PC-9 (cell line): ENCODE results near the gene TAMM41. TPM values are rescaled to one million over a fixed set of nuclear protein-coding genes. Genes with fewer than 3 reads are reported as not detected.

Experiments
- BruUV-seq: library from RNA; stranded (reverse); fragments of 400-500 nt; replicated peaks from 2 replicates; lab custom pipeline; 2021; lab: Mats Ljungman, UMichigan
- CTCF ChIA-PET: fragments of 300-600 bp; sonication (Branson Sonifier 250); formaldehyde crosslinking; loops from one replicate; lab custom pipeline; 2022; ENCODE audit warnings: antibody characterized with exemption; lab: Charles Lee
- POLR2A ChIA-PET: fragments of 300-600 bp; sonication (Branson Sonifier 250); formaldehyde crosslinking; loops from one replicate; lab custom pipeline; 2022; ENCODE audit warnings: antibody characterized with exemption; ENCODE audit not compliant: unreplicated experiment; lab: Charles Lee
- DNase-seq, 2 experiments: peaks; one replicate each; pipeline versions ENCODE4 v3.0.0 to v3.0.0-alpha.2; 2015 to 2022; ENCODE audit warnings: mixed read lengths in 1 of 2
- H2AFZ ChIP-seq: fragments of 200-600 bp; sonication (generic); 2 replicates; pipeline ENCODE4 v1.8.1; 2017; ENCODE audit warnings: antibody characterized with exemption
- H3F3A ChIP-seq: fragments of 200-600 bp; sonication (generic); 2 replicates; pipeline ENCODE4 v1.8.1; 2017; ENCODE audit warnings: antibody characterized with exemption, mild to moderate bottlenecking, low read depth; ENCODE audit not compliant: insufficient read depth
- H3K27ac ChIP-seq: fragments of 200-600 bp; sonication (generic); 2 replicates; pipeline ENCODE4 v1.6.1; 2016; ENCODE audit warnings: mixed run types
- H3K27me3 ChIP-seq: fragments of 200-600 bp; sonication (generic); 2 replicates; pipeline ENCODE4 v1.6.1; 2016; ENCODE audit warnings: low read depth, mixed run types; ENCODE audit not compliant: insufficient read depth
- H3K36me3 ChIP-seq: fragments of 200-600 bp; sonication (generic); 2 replicates; pipeline ENCODE4 v1.6.1; 2016; ENCODE audit warnings: low read depth, mixed run types
- H3K4me1 ChIP-seq: fragments of 200-600 bp; sonication (generic); replicated peaks from 2 replicates; pipeline ENCODE4 v1.6.1; 2016; ENCODE audit warnings: mixed run types; ENCODE audit not compliant: insufficient read depth
- H3K4me2 ChIP-seq: fragments of 200-600 bp; sonication (generic); 2 replicates; pipeline ENCODE4 v1.6.1; 2017; ENCODE audit warnings: mixed run types
- H3K4me3 ChIP-seq: fragments of 200-600 bp; sonication (generic); 2 replicates; pipeline ENCODE4 v1.6.1; 2016; ENCODE audit warnings: mixed run types
- H3K79me2 ChIP-seq: fragments of 200-600 bp; sonication (generic); 2 replicates; pipeline ENCODE4 v1.6.1; 2017; ENCODE audit warnings: low read depth, mixed run types
- H3K9me2 ChIP-seq: fragments of 200-600 bp; sonication (generic); 2 replicates; pipeline ENCODE4 v1.8.1; 2017; ENCODE audit warnings: mild to moderate bottlenecking; ENCODE audit not compliant: insufficient read depth
- H3K9me3 ChIP-seq: fragments of 200-600 bp; sonication (generic); 2 replicates; pipeline ENCODE4 v1.8.1; 2016; ENCODE audit warnings: low read depth; ENCODE audit not compliant: insufficient read depth
- H4K20me1 ChIP-seq: fragments of 200-600 bp; sonication (generic); 2 replicates; pipeline ENCODE4 v1.8.1; 2017; ENCODE audit not compliant: insufficient read depth
- EZH2 ChIP-seq: fragments of 200-600 bp; sonication (generic); IDR thresholded peaks from 2 replicates; pipeline ENCODE4 v1.8.0; 2017; ENCODE audit warnings: antibody characterized with exemption, low read depth
- intact Hi-C: fragments of 100-400 bp; cut with micrococcal nuclease; formaldehyde crosslinking; loops from one replicate; pipeline ENCODE4 v1.10.0; 2022; ENCODE audit not compliant: unreplicated experiment
- total RNA-seq: library from RNA; stranded (reverse); gene quantifications from 2 replicates; pipeline ENCODE4 v1.2.3, GENCODE V29; 2021
- TF ChIP-seq, protein P1 (sequence below): fragments of 200-600 bp; sonication (generic); conservative IDR thresholded peaks from 2 replicates; pipeline ENCODE4 v1.6.1; 2017; ENCODE audit warnings: mixed run types, antibody characterized with exemption, mild to moderate bottlenecking, moderate library complexity

Gene TAMM41
- total RNA-seq, 1 experiment from 2014 or later: 25.3 TPM

DNA sequence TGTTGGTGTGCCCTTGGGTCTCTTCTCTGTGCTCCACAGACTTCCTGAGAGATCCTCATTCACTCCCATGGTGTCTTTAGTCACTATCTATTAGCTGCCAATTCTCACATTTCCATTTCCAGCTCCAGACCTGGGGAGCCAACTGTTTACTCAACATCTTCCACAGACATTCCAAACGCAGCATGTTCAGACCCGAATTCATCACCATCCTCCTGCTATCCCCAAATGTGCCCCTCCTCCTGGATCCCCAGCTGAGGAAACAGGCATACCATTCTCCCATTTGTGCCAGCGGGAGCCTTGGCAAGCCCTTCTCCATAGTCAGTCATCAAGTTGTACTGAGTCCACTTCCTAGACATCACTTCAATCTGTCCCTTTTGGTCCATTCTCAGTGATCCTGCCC is 67.1 kb downstream of the TAMM41 start:
- Histone ChIP-seq H3K79me2 (no peaks in the 10 kb centered on the region), H4K20me1 (no peaks in the 10 kb centered on the region), H3K27ac (no peak overlapping the region), H3K4me3 (no peak overlapping the region), H2AFZ (no peak overlapping the region), H3K4me2 (no peak overlapping the region), H3K9me3 (no peaks in the 10 kb centered on the region), H3K36me3 (no peaks in the 10 kb centered on the region), H3K4me1 (no peaks in the 10 kb centered on the region), H3K9me2 (no peaks in the 10 kb centered on the region), H3K27me3 (no peaks in the 10 kb centered on the region), H3F3A (peaks cover 4% of the 10 kb centered on the region; the same call in 1 of the 2 replicates)
- BruUV-seq: no TSS peak
- ChIA-PET CTCF (no interaction called here), POLR2A (no interaction called here)
- TF ChIP-seq, protein P1, sequence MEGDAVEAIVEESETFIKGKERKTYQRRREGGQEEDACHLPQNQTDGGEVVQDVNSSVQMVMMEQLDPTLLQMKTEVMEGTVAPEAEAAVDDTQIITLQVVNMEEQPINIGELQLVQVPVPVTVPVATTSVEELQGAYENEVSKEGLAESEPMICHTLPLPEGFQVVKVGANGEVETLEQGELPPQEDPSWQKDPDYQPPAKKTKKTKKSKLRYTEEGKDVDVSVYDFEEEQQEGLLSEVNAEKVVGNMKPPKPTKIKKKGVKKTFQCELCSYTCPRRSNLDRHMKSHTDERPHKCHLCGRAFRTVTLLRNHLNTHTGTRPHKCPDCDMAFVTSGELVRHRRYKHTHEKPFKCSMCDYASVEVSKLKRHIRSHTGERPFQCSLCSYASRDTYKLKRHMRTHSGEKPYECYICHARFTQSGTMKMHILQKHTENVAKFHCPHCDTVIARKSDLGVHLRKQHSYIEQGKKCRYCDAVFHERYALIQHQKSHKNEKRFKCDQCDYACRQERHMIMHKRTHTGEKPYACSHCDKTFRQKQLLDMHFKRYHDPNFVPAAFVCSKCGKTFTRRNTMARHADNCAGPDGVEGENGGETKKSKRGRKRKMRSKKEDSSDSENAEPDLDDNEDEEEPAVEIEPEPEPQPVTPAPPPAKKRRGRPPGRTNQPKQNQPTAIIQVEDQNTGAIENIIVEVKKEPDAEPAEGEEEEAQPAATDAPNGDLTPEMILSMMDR: no peak
- TF ChIP-seq EZH2: no peak
- DNase-seq: no peak
- intact Hi-C loops: loop anchor here (10.0 kb wide), 1 partner anchor 105 kb away; no protein-coding TSS in a partner anchor

DNA sequence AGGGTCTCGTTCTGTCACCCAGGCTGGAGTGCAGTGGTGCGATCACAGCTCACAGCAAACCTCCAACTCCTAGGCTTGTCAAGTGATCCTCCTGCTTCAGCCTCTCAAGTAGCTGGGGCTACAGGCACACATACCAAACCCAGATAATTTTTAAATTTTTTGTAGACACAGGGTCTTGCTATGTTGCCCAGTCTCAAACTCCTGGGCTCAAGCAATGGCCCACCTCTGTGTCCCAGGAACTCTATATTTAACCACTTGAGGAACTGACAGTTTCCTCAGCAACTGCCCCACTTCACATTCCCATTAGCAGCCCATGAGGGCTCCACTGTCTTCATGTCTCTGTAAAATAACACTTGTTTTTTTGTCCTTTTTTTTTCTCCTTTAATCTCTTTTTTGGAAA is 68.4 kb downstream of the TAMM41 start:
- no TSS peak for BruUV-seq
- no peak for TF ChIP-seq EZH2
- TF ChIP-seq, protein P1: no peak
- CTCF ChIA-PET: no interaction called here
- H3K4me2 ChIP-seq: no peak overlapping the region
- H4K20me1 ChIP-seq: no peaks in the 10 kb centered on the region
- no peaks in the 10 kb centered on the region for H3K36me3 ChIP-seq
- intact Hi-C loops: loop anchor here (10.0 kb wide), 1 partner anchor 103 kb away; no protein-coding TSS in a partner anchor
- no peak overlapping the region for H3K4me3 ChIP-seq
- H3K9me3 ChIP-seq: no peaks in the 10 kb centered on the region
- H3K9me2 ChIP-seq: no peaks in the 10 kb centered on the region
- peaks cover 8% of the 10 kb centered on the region; the same call in 1 of the 2 replicates for H3F3A ChIP-seq
- DNase-seq: no peak
- H2AFZ ChIP-seq: no peak overlapping the region
- H3K4me1 ChIP-seq: no peaks in the 10 kb centered on the region
- no peak overlapping the region for H3K27ac ChIP-seq
- H3K27me3 ChIP-seq: no peaks in the 10 kb centered on the region
- no peaks in the 10 kb centered on the region for H3K79me2 ChIP-seq
- POLR2A ChIA-PET: no interaction called here

DNA sequence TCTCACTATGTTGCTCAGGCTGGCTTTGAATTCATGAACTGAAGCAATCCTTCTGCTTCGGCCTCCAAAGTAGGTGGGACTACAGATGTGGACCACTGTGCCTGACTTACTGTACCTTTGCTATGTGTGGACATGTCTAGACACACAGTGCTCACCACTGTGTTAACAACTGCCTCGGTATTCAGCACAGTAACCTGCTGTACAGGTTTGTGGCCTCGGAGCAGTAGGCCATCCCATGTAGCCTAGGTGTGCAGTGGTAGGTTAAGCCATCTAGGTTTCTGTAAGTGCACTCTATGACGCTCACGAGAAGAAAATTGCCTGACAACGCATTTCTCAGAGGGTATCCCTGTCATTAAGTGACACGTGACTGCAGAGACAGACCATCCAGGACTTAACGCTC is 70.3 kb downstream of the TAMM41 start:
- Histone ChIP-seq H3K4me3 (no peak overlapping the region), H3K4me2 (no peak overlapping the region), H3K27ac (no peak overlapping the region), H3K4me1 (peaks cover 17% of the 10 kb centered on the region), H2AFZ (no peak overlapping the region), H3K9me3 (no peaks in the 10 kb centered on the region), H3K79me2 (no peaks in the 10 kb centered on the region), H3K9me2 (no peaks in the 10 kb centered on the region), H3K27me3 (no peaks in the 10 kb centered on the region), H3F3A (peaks cover 19% of the 10 kb centered on the region), H4K20me1 (no peaks in the 10 kb centered on the region), H3K36me3 (no peaks in the 10 kb centered on the region)
- intact Hi-C loops: loop anchor here (10.0 kb wide), 1 partner anchor 102 kb away; no protein-coding TSS in a partner anchor
- CTCF ChIA-PET: no interaction called here
- no peak for DNase-seq
- POLR2A ChIA-PET: no interaction called here
- TF ChIP-seq, protein P1: no peak
- no TSS peak for BruUV-seq
